Endothelial cell (in vitro differentiated cells): ENCODE data around the gene KIAA0513. TPM values are rescaled to one million over a fixed set of nuclear protein-coding genes. Genes with fewer than 3 reads are reported as not detected.

ENCODE experiments used
- DNase-seq: peaks from one replicate; pipeline ENCODE4 v3.0.0; 2021; ENCODE audit warnings: low spot score
- H3K27ac Mint-ChIP-seq: one replicate; pipeline ENCODE4 v1.8.0; 2021; ENCODE audit warnings: mixed read lengths, inconsistent platforms; ENCODE audit not compliant: unreplicated experiment
- H3K27me3 Mint-ChIP-seq: one replicate; pipeline ENCODE4 v1.8.0; 2021; ENCODE audit warnings: mild to moderate bottlenecking, moderate library complexity, mixed read lengths, inconsistent platforms; ENCODE audit not compliant: unreplicated experiment
- H3K36me3 Mint-ChIP-seq: one replicate; pipeline ENCODE4 v1.8.0; 2021; ENCODE audit warnings: mild to moderate bottlenecking, low read depth, mixed read lengths, inconsistent platforms; ENCODE audit not compliant: unreplicated experiment
- H3K4me1 Mint-ChIP-seq: one replicate; pipeline ENCODE4 v1.8.0; 2021; ENCODE audit warnings: mild to moderate bottlenecking, mixed read lengths, inconsistent platforms; ENCODE audit not compliant: unreplicated experiment
- H3K4me3 Mint-ChIP-seq: one replicate; pipeline ENCODE4 v1.8.0; 2021; ENCODE audit warnings: mild to moderate bottlenecking, mixed read lengths, inconsistent platforms; ENCODE audit not compliant: unreplicated experiment
- H3K9me3 Mint-ChIP-seq: one replicate; pipeline ENCODE4 v1.8.0; 2021; ENCODE audit warnings: mixed read lengths, inconsistent platforms; ENCODE audit not compliant: unreplicated experiment
- total RNA-seq: library from RNA; stranded (reverse); fragmentation: NEBNext Ultra II Directional; extraction: Animal tissue kit (Norgen Biotek cat#: 25700); gene quantifications from one replicate; pipeline ENCODE4 v1.2.1, GENCODE V29; 2021; ENCODE audit not compliant: unreplicated experiment
- TF ChIP-seq, protein P1 (sequence below): fragments of 200-600 bp; sonication (generic); IDR thresholded peaks from one replicate; pipeline ENCODE4 v1.5.0; 2021; ENCODE audit warnings: antibody characterized with exemption; ENCODE audit not compliant: unreplicated experiment

Gene KIAA0513
- total RNA-seq, 1 donor from 2014 or later = 5.5 TPM

DNA sequence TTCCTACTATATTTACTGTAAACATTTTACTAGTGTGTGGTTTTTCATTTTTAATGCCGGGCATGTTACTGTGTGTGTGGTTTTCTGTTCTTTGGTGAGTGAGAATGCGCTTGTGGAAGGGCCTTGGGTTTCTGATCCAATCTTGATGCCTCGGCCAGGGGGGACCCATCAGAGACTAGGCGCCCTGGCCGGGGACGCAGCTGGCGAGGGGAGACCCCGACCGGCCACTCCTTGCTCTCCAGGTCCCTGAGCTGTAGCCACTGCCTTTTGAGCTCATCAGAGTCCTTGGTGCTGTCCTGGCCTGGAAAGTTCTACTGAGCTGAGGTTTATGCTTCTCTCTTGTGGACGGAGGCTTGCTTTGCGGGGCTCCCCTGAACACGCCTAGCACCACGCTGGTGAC, 37.5 kb downstream of the KIAA0513 start:
- Mint-ChIP-seq H3K4me1 (peaks cover 4% of the 10 kb centered on the region), H3K9me3 (no peaks in the 10 kb centered on the region), H3K27ac (no peak overlapping the region), H3K4me3 (no peak overlapping the region), H3K27me3 (peaks cover 8% of the 10 kb centered on the region), H3K36me3 (no peaks in the 10 kb centered on the region)
- TF ChIP-seq, protein P1, sequence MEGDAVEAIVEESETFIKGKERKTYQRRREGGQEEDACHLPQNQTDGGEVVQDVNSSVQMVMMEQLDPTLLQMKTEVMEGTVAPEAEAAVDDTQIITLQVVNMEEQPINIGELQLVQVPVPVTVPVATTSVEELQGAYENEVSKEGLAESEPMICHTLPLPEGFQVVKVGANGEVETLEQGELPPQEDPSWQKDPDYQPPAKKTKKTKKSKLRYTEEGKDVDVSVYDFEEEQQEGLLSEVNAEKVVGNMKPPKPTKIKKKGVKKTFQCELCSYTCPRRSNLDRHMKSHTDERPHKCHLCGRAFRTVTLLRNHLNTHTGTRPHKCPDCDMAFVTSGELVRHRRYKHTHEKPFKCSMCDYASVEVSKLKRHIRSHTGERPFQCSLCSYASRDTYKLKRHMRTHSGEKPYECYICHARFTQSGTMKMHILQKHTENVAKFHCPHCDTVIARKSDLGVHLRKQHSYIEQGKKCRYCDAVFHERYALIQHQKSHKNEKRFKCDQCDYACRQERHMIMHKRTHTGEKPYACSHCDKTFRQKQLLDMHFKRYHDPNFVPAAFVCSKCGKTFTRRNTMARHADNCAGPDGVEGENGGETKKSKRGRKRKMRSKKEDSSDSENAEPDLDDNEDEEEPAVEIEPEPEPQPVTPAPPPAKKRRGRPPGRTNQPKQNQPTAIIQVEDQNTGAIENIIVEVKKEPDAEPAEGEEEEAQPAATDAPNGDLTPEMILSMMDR = no peak
- no peak for DNase-seq

DNA sequence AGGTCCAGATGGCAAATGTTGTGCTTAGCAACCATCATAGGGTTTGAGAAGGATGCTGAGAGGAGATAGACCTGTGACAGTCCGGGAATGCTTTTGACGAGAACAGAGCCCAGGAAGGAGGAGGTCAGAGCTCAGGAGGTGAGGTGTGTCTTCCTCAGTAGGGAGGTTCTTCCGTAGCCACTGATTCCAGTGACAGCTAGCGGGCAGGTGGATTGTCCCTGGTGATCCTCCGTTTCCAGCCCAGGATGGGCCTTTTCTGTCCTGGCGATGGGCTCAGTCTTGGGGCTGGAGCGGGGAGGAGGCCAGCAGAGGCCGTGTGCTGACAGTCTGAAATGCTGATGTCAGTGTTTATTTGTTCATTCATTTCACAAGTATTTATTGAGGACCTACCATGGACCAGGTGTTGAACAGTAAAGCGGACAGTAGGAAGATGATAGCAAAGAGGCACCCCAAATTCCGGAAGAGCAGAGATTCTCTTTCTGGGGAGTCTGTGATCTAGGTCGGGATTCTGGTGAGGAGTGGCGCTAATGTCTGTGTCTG, 38.8 kb downstream of the KIAA0513 start:
- Mint-ChIP-seq H3K9me3 (no peaks in the 10 kb centered on the region), H3K27me3 (peaks cover 7% of the 10 kb centered on the region), H3K4me1 (peaks cover 4% of the 10 kb centered on the region), H3K27ac (no peak overlapping the region), H3K4me3 (no peak overlapping the region), H3K36me3 (no peaks in the 10 kb centered on the region)
- TF ChIP-seq, protein P1 = no peak
- no peak for DNase-seq

DNA sequence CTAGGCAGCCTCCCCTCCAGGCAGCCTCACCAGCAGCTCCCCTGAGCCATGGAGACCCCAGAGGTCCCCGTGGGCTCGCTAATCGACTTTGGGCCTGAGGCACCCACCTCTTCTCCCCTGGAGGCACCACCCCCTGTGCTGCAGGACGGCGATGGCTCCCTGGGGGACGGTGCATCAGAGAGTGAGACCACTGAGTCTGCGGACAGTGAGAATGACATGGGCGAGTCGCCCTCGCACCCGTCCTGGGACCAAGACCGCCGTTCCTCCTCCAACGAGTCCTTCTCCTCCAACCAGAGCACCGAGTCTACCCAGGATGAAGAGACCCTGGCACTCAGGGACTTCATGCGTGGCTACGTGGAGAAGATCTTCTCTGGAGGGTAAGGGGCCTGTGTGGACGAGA, 39.4 kb downstream of the KIAA0513 start:
- no peaks in the 10 kb centered on the region for H3K9me3 Mint-ChIP-seq
- H3K4me1 Mint-ChIP-seq = peaks cover 4% of the 10 kb centered on the region
- DNase-seq = no peak

DNA sequence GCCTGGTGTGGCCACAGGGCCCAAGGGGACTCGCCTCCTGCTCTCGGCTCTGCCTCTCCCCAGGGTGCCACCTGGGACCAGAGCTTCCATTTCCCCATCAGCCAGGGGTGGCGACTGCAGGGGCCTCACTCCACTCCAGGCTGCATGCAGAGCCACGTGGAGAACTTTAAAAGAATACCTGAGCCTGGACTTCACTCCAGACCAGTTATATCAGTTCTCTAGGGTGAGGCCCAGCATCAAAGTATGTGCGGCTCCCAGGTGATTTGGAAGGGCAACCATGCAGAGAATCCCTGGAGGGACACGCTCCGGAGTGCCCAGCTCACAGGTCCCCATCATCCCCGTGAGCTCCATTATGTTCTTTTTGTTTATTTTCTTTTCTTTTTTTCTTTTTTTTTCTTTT, 39.8 kb downstream of the KIAA0513 start:
- Mint-ChIP-seq H3K27ac (no peak overlapping the region), H3K4me1 (peaks cover 4% of the 10 kb centered on the region), H3K27me3 (peaks cover 7% of the 10 kb centered on the region), H3K36me3 (no peaks in the 10 kb centered on the region), H3K4me3 (no peak overlapping the region), H3K9me3 (no peaks in the 10 kb centered on the region)
- TF ChIP-seq, protein P1 = no peak
- no peak for DNase-seq

More for the DNA sequence above, 39.4 kb downstream of the KIAA0513 start:
- no peak overlapping the region for H3K27ac Mint-ChIP-seq
- peaks cover 7% of the 10 kb centered on the region for H3K27me3 Mint-ChIP-seq
- no peak overlapping the region for H3K4me3 Mint-ChIP-seq
- TF ChIP-seq, protein P1 = no peak
- no peaks in the 10 kb centered on the region for H3K36me3 Mint-ChIP-seq

DNA sequence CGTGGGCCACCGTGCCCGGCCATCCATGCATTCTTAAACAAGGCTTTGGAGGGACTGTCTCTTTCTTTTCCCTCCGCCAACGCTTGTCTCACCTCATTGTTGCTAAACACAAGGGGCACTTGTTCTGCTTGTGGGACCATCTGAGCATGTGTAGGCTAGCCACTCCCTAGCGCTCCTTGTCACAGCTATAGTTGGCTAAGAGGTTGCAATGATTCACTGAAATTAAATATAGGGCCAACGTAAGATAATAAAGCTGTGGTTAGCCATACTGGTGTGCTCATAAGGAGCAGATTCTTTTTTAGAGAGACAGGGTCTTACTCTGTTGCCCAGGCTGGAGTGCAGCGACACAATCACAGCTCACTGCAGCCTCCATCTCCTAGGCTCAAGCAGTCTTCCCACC, 41.2 kb downstream of the KIAA0513 start:
- Mint-ChIP-seq H3K9me3 (no peaks in the 10 kb centered on the region), H3K27me3 (peaks cover 7% of the 10 kb centered on the region), H3K4me1 (no peaks in the 10 kb centered on the region), H3K36me3 (no peaks in the 10 kb centered on the region), H3K27ac (no peak overlapping the region), H3K4me3 (no peak overlapping the region)
- TF ChIP-seq, protein P1 = no peak
- no peak for DNase-seq
